Kidney (tissue), 14 donors: ENCODE results near the gene PTGFR. TPM values are rescaled to one million over a fixed set of nuclear protein-coding genes. Genes with fewer than 3 reads are reported as not detected.
A peak's percentile ranks its signal among the peaks of the same experiment; 100 is the strongest.

Source experiments
- DNase-seq, 5 donors: peaks; one replicate each; pipeline ENCODE4 v3.0.0-alpha.2; 2013 to 2020
- FAIRE-seq: peaks from 2 replicates; lab custom pipeline; 2012; peaks lifted over from hg19 to GRCh38; lab: Jason Lieb, UNC
- H3K27ac ChIP-seq, 2 donors: one replicate each; pipeline ENCODE4 v1.7.0; 2013; ENCODE audit warnings: low read depth in 2 of 2, low read length in 2 of 2, inconsistent platforms in 1 of 2
- H3K27me3 ChIP-seq: one replicate; pipeline ENCODE4 v1.7.1; 2013; ENCODE audit warnings: low read length, inconsistent platforms; ENCODE audit not compliant: control insufficient read depth, insufficient read depth
- H3K36me3 ChIP-seq, 3 donors: one replicate each; pipeline versions ENCODE4 v1.7.0 to v1.7.1; 2013; ENCODE audit warnings: low read length in 3 of 3, control low read depth in 1 of 3, inconsistent platforms in 1 of 3; ENCODE audit not compliant: insufficient read depth in 3 of 3, control insufficient read depth in 2 of 3
- H3K4me1 ChIP-seq, 3 donors: one replicate each; pipeline versions ENCODE4 v1.7.0 to v1.7.1; 2013; ENCODE audit warnings: low read length in 3 of 3, inconsistent platforms in 1 of 3, low read depth in 1 of 3; ENCODE audit not compliant: control insufficient read depth in 2 of 3, insufficient read depth in 2 of 3
- H3K4me3 ChIP-seq, 3 donors: one replicate each; pipeline versions ENCODE4 v1.7.0 to v1.8.1; 2013; ENCODE audit warnings: low read length in 3 of 3, control low read depth in 1 of 3, inconsistent platforms in 1 of 3
- H3K9ac ChIP-seq, 3 donors: one replicate each; pipeline versions ENCODE4 v1.7.0 to v1.7.1; 2013; ENCODE audit warnings: low read length in 3 of 3, control low read depth in 1 of 3, inconsistent platforms in 1 of 3
- H3K9me3 ChIP-seq, 3 donors: one replicate each; pipeline versions ENCODE4 v1.7.0 to v1.7.1; 2013; ENCODE audit warnings: low read length in 3 of 3, control low read depth in 1 of 3, inconsistent platforms in 1 of 3; ENCODE audit not compliant: control insufficient read depth in 2 of 3, insufficient read depth in 1 of 3
- intact Hi-C: fragments of 100-400 bp; cut with DNase I; formaldehyde crosslinking; loops from one replicate; pipeline ENCODE4 v1.11.1; 2022
- polyA plus RNA-seq: library from polyadenylated mRNA; stranded (reverse); fragments of 350-450 nt; fragmentation: Illumina TruSeq; extraction: RNeasy Lipid Tissue Mini Kit (QIAGEN cat#74804); gene quantifications from one replicate; pipeline ENCODE4 v1.2.3, GENCODE V29; 2014; ENCODE audit warnings: low read depth, low replicate concordance; ENCODE audit not compliant: insufficient read depth
- total RNA-seq: library from RNA; stranded (reverse); fragmentation: NEBNext Ultra II Directional; extraction: Animal tissue kit (Norgen Biotek cat#: 25700); gene quantifications from one replicate; pipeline ENCODE4 v1.2.1, GENCODE V29; 2021
- TF ChIP-seq, protein P1 (sequence below): IDR thresholded peaks from 3 replicates; pipeline ENCODE4 v1.5.1; 2012; ENCODE audit warnings: mild to moderate bottlenecking, moderate library complexity, borderline replicate concordance; ENCODE audit not compliant: insufficient read depth; ENCODE audit errors: extremely low read depth
- donor health status: control.
- donor health status: control.
- donor health status: control.
- donor health status: control.
- donor health status: control.
- donor health status: DM: yes; HTN: yes; CAD: no.
- donor health status: Normal renal cell carcinoma (clear cell type).

The PTGFR gene
- total and polyA plus RNA-seq, 2 donors from 2014 or later, result 2.4 to 3.7 TPM

DNA sequence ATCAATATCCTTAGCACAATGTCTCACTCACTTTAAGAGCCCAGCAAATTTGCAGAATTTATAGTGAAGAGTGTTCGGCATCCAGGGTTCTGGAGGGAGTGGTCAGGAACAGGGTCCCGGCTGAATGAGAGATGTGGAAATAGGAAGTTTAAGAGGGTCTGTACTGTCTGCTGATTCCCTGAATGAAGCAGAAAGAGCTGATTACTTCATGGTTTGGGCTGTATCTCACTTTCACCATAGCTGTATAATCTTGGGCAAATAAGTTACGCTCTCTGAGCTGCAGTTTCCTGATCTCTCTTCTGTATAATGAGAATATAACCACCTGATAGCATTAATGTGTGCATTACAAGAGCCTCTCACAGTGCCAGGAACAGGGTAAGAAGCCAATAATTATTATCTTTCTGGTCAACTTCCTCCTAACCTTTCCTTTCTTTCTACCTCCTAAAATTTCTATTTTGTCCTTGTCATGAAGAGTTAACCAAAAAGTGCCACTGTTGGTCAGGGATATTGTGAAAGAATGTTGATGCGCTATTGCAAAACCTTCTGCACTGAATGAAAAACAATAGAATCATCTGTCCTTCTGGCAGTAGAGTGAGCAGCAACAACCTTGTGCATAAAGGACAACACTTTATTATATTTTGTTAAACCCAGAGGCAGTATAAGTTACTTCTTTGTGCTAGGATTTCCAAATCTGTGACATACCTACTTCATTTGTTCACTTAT lies 14.7 kb upstream of the PTGFR start:
- Histone ChIP-seq H3K4me1 (no peaks in the 10 kb centered on the region), H3K9ac (no peak overlapping the region), H3K9me3 (no peaks in the 10 kb centered on the region), H3K36me3 (no peaks in the 10 kb centered on the region), H3K27ac (no peak overlapping the region), H3K27me3 (no peaks in the 10 kb centered on the region), H3K4me3 (no peak overlapping the region)
- intact Hi-C loops, result no loop called here
- FAIRE-seq (no peak), DNase-seq (no peak)
- TF ChIP-seq, protein P1, sequence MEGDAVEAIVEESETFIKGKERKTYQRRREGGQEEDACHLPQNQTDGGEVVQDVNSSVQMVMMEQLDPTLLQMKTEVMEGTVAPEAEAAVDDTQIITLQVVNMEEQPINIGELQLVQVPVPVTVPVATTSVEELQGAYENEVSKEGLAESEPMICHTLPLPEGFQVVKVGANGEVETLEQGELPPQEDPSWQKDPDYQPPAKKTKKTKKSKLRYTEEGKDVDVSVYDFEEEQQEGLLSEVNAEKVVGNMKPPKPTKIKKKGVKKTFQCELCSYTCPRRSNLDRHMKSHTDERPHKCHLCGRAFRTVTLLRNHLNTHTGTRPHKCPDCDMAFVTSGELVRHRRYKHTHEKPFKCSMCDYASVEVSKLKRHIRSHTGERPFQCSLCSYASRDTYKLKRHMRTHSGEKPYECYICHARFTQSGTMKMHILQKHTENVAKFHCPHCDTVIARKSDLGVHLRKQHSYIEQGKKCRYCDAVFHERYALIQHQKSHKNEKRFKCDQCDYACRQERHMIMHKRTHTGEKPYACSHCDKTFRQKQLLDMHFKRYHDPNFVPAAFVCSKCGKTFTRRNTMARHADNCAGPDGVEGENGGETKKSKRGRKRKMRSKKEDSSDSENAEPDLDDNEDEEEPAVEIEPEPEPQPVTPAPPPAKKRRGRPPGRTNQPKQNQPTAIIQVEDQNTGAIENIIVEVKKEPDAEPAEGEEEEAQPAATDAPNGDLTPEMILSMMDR, result no peak

DNA sequence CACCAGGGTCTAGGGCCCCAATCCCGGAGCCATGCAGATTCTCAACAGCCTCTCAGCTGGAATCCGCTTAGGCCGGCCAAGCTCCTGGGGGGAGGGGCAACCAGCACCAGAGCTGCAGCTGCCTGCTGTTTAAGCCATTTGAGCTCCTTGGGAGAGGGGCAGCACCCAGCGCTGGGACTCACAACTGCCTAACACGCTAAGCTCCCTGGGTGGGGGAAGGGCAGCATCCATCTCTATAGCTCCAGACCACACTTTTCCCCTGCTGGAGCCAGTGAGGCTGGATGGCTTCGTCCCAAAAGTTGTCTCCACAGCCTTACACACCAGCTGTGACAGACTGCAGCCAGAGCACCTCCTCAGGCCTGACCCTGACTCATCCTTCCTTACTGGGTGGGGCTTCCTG lies 6.9 kb upstream of the PTGFR start:
- Histone ChIP-seq H3K27me3 (no peaks in the 10 kb centered on the region), H3K36me3 (no peaks in the 10 kb centered on the region), H3K9ac (no peak overlapping the region), H3K9me3 (peaks cover 0 to 3% (median 0%) of the 10 kb centered on the region in 3 donors), H3K4me3 (no peak overlapping the region), H3K4me1 (no peaks in the 10 kb centered on the region), H3K27ac (no peak overlapping the region)
- DNase-seq (no peak), FAIRE-seq (no peak)
- TF ChIP-seq, protein P1, result no peak
- intact Hi-C loops, result no loop called here

DNA sequence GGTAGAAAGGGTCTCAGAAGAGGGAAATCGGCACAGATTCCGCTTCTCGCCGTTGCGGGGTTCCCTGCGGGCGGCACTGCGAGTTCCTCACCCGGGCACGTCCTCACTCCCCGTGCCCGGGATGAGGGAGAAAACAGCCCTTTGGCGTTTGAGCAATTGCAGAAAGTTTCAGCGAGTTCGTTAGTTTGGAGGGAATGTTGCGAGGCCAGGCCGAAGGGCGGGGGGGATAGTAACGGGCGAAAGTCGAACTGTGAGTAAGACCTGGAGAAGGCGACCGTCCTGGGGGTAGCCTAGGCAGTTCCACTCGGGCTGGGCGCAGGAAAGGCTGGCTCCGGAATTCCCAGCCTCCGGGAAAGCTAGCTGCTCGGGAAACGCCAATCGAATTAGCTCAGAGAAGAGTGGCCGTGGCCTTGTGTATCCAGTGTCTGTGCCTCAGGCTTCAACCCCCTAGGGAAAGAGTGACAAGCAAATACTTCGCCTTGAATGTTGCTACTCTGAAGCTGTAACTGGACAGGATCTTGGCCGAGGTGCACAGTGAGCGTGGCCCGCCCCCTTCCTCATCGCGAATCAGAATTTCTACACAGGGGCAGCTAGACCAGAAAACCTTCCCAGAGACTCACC lies 787 bp downstream of the PTGFR start:
- Histone ChIP-seq H3K27ac (peak overlapping the region; percentile 15 to 43), H3K4me3 (peak overlapping the region; percentile 2 to 76 (median 69)), H3K4me1 (peaks cover 0 to 5% (median 0%) of the 10 kb centered on the region in 3 donors), H3K27me3 (peaks cover 2% of the 10 kb centered on the region), H3K9ac (peak overlapping the region in 1 of 3 donors; percentile 19), H3K36me3 (no peaks in the 10 kb centered on the region), H3K9me3 (no peaks in the 10 kb centered on the region)
- intact Hi-C loops, result no loop called here
- TF ChIP-seq, protein P1, result no peak
- DNase-seq, result peak; percentile 25 to 70 (median 38)
- no peak for FAIRE-seq
